ENCODE measurements around the gene RAB25.

RAB25 gene

GRCh38 chr1:156080863-156081179, 19.9 kb downstream of the RAB25 start:
- no peak for DNase-seq

- no peak for DNase-seq
Measured at GRCh38 chr1:156081180-156081916, 20.4 kb downstream of the RAB25 start.

- DNase-seq, result no peak
Measured at GRCh38 chr1:156081917-156082308, 21.0 kb downstream of the RAB25 start.

GRCh38 chr1:156082309-156083091, 21.5 kb downstream of the RAB25 start, which contains the start of gene MEX3A:
Gene MEX3A, minus strand, starts transcription at chr1:156082465. Its CDS starts 467 bp downstream, at chr1:156081998.
- peak; percentile 84 to 92 for DNase-seq

GRCh38 chr1:156083800-156084790, 23.1 kb downstream of the RAB25 start:
- DNase-seq, result no peak

- DNase-seq, result no peak
Measured at GRCh38 chr1:156086256-156086662, 25.3 kb downstream of the RAB25 start.

- no peak for DNase-seq
Measured at GRCh38 chr1:156089704-156090103, 28.7 kb downstream of the RAB25 start.

- DNase-seq, result no peak
Measured at GRCh38 chr1:156090138-156090839, 29.3 kb downstream of the RAB25 start.

GRCh38 chr1:156090840-156091188, 29.9 kb downstream of the RAB25 start:
- DNase-seq, result peak; percentile 86 to 93

GRCh38 chr1:156091610-156092009, 30.6 kb downstream of the RAB25 start:
- no peak for DNase-seq

- no peak for DNase-seq
Measured at GRCh38 chr1:156095906-156096508, 35.0 kb downstream of the RAB25 start.

GRCh38 chr1:156096640-156097391, 35.9 kb downstream of the RAB25 start:
- peak; percentile 83 to 85 for DNase-seq

- no peak for DNase-seq
Measured at GRCh38 chr1:156097499-156098178, 36.7 kb downstream of the RAB25 start.

GRCh38 chr1:156098784-156099183, 37.8 kb downstream of the RAB25 start:
- DNase-seq, result no peak

- DNase-seq, result no peak
Measured at GRCh38 chr1:156099282-156099681, 38.3 kb downstream of the RAB25 start.

GRCh38 chr1:156100205-156100995, 39.4 kb downstream of the RAB25 start:
- DNase-seq, result peak in 1 of 2 experiments; percentile 45

GRCh38 chr1:156101880-156102279, 40.9 kb downstream of the RAB25 start:
- DNase-seq, result no peak

- no peak for DNase-seq
Measured at GRCh38 chr1:156102633-156103511, 41.9 kb downstream of the RAB25 start.

GRCh38 chr1:156103521-156103947, 42.6 kb downstream of the RAB25 start:
- no peak for DNase-seq

All from SHP77 (cell line).